HG02763 (cell line): Measurements from ENCODE around the gene ETV2.
"Not testable (repeated sequence)": the region's sequence is repeated elsewhere in the genome, so short reads cannot be mapped to it uniquely, and the experiment has no call there.

Experiments
- ATAC-seq: cut with Tn5 transposase; IDR thresholded peaks from one replicate; pipeline ENCODE4 v1.9.1; 2021; ENCODE audit warnings: mild to moderate bottlenecking, moderate library complexity; ENCODE audit not compliant: unreplicated experiment

ETV2 gene, protein sequence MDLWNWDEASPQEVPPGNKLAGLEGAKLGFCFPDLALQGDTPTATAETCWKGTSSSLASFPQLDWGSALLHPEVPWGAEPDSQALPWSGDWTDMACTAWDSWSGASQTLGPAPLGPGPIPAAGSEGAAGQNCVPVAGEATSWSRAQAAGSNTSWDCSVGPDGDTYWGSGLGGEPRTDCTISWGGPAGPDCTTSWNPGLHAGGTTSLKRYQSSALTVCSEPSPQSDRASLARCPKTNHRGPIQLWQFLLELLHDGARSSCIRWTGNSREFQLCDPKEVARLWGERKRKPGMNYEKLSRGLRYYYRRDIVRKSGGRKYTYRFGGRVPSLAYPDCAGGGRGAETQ

DNA sequence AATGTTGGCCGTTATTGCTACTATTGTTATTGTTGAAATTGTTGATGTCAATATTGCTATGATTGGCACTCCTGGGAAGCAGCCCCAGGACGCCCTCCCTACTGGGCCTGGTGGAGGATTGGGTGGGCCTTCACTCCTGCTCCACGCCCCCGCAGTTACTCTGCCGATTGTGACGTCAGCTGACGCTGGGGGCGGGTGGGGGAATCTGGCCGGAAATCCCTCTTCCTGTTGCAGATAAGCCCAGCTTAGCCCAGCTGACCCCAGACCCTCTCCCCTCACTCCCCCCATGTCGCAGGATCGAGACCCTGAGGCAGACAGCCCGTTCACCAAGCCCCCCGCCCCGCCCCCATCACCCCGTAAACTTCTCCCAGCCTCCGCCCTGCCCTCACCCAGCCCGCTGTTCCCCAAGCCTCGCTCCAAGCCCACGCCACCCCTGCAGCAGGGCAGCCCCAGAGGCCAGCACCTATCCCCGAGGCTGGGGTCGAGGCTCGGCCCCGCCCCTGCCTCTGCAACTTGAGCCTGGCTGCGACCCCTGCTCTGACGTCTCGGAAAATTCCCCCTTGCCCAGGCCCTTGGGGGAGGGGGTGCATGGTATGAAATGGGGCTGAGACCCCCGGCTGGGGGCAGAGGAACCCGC is at the start of gene ETV2:
ETV2 (plus strand) TSS at position 231 of the 637 bp plus-strand sequence. CDS start 716 bp downstream, outside the sequence.
- ATAC-seq: no peak

- no peak for ATAC-seq
Measured at GRCh38 chr19:35592226-35592625, 49.3 kb upstream of the ETV2 start.

DNA sequence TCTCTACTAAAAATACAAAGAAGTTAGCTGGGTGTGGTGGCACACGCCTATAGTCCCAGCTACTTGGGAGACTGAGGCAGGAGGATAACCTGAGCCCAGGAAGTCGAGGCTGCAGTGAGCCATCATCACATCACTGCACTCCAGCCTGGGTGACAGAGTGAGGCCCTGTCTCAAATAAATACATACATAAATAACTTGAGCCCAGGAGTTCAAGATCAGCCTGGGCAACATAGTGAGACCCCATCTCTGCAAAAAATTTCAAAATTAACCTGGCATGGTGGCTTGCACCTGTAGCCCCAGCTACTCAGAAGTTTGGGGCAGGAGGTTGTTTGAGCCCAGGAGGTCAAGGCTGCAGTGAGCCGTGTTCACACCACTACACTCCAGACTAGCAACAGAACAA is 46.5 kb upstream of the ETV2 start:
- ATAC-seq: not testable (repeated sequence)

DNA sequence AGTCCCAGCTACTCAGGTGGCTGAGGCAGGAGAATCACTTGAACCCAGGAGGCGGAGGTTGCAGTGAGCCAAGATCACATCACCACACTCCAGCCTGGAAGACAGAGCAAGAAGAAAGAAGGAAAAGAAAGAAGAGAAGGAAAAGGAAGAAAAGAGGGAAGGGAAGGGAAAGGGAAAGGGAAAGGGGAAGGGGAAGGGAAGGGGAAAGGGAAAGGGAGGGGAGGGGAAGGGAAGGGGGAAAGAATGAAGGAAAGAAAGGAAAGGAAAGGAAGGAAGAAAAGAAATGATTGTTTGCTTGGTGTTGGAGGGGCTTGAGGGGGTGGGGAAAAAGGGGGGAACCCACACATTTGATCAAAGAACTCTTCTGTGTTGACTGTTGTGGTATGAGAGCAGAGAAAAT is 45.6 kb upstream of the ETV2 start:
- ATAC-seq: no peak

DNA sequence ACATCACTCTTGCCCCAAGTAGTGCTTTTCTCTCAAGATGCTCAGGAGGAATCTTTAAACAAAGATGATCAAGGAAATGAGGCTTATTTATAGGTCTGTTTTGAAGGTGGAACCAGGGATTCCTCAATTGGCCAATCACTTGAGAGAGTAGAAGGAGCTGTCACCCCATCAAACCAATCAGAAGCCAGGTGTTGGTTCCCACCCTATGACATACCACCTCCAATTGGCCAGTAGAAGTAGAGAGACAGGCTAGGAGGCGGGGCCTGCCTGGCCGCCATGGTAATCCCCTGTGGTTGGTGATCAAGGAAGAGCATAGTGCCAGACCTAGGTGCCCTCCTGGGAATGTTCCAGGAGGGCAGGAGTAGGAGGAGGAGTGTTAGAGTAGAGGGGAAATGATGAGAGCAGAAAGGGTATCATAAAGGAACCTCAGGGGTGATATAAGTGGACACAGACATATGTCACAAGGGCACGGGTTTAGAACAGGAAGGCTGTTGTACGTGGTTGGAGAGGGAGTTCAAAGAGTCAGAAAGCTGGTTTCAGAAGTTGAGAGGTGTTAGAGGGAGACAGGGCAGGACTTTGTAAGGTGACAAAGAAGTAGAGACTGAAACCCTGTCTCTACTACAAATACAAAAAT is 45.1 kb upstream of the ETV2 start:
- ATAC-seq: no peak

- ATAC-seq: no peak
Measured at GRCh38 chr19:35601971-35602370, 39.6 kb upstream of the ETV2 start.

- not testable (repeated sequence) for ATAC-seq
Measured at GRCh38 chr19:35604436-35604835, 37.1 kb upstream of the ETV2 start.

- not testable (repeated sequence) for ATAC-seq
Measured at GRCh38 chr19:35607170-35607569, 34.4 kb upstream of the ETV2 start.

GRCh38 chr19:35607661-35608060 is 33.9 kb upstream of the ETV2 start:
- no peak for ATAC-seq

- no peak for ATAC-seq
Measured at GRCh38 chr19:35608251-35608650, 33.3 kb upstream of the ETV2 start.

DNA sequence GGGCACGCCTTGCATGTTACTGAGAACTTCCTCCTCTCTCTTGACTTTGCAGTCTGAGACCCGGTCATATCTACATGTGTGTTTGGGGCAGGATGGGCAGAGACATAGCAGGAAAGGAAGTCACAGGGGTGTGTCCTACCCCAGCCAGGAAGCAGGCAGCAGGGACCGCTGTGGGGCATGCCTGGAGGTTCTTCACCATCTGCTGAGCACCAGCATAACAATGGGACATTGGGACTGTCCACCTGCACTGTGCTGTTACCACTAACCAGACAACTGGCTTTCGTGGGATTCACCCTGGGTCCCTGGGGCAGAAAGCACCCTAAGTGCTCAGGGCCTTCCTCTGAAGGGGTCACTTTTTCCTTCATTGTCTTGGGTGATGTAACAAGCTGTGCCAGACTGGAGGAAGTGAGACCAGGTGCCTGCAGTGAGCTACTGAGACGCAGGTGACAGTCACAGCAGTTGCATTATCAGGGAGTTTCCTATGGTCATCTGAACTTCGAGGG is 31.6 kb upstream of the ETV2 start:
- ATAC-seq: no peak

DNA sequence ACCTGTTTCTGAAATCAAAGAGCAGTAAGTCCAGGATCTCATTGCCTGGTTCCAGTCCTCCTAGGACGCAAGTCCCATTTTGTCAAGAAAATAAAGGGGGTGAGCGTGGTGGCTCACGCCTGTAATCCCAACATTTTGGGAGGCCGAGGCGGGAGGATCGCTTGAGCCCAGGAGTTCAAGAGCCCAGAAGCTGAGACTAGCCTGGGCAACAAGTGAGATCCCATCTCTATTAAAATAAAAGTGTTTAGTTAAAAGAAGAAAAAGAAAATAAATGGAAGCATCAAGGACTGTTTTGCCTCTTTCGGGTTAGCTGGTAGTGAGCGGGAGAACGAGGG is 29.4 kb upstream of the ETV2 start:
- no peak for ATAC-seq

- peak; percentile 70 for ATAC-seq
Measured at GRCh38 chr19:35612559-35613321, 28.8 kb upstream of the ETV2 start, which contains the start of gene HAUS5. TSS of gene HAUS5 (plus strand) at chr19:35612735. CDS start at chr19:35612795, 60 bp downstream.

DNA sequence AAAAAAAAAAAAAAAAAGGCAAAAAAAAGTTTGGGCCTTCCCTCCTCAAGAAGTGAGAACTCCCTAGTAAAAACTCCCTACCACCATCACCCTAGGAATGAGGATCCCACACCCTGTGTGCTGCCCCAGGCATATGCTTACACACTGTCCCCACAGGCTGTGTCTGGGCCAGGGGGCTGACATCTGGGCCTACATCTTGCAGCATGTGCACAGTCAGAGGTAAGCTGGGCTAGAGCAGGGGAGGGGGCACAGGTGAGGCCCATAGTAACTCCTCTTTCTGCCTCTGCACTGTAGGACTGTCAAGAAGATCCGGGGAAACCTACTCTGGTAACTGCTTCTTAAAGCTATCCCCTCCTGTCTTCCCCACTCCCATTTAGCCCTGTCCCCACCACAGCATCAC is 28.0 kb upstream of the ETV2 start:
- ATAC-seq: no peak

DNA sequence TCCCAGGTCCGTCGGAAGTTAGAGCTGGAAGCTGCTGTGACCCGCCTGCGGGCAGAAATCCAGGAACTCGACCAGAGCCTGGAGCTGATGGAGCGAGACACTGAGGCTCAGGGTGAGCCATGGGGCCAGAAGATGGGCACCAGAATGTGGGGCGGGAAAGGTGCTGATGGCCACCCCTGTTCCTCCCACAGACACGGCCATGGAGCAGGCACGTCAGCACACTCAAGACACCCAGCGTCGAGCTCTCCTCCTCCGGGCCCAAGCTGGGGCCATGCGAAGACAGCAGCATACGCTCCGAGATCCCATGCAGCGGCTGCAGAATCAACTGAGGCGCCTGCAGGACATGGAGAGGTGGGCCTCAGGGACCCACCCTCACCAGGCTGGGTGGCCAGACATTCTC is 26.5 kb upstream of the ETV2 start:
- no peak for ATAC-seq

- ATAC-seq: no peak
Measured at GRCh38 chr19:35618857-35619256, 22.7 kb upstream of the ETV2 start.

DNA sequence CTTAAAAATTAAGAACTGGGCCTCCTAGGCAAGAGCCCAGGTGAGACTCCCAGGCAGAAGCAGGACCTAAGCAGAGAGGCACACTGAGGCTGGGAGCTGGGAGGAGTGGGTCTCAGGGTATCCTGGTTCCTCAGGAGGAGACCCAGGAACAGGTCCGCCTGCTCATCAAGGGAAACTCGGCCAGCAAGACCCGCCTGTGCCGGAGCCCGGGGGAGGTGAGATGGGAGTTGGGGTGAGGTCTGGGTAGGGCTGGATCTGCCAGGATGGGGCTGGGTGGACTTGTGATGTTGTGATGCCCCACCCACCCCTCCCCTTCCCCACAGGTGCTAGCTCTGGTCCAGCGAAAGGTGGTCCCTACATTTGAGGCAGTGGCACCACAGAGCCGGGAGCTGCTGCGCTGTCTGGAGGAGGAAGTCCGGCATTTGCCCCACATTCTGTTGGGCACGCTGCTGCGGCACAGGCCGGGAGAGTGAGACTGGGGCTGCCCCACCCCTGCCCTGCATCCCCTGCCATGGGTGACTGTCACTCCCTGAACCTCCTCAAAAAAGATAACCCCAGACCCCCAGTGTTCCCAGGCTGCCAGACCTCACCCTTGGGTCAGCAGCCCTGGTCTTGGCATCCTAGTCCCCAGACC is 22.1 kb upstream of the ETV2 start:
- no peak for ATAC-seq

- ATAC-seq: no peak
Measured at GRCh38 chr19:35620001-35620400, 21.5 kb upstream of the ETV2 start.

DNA sequence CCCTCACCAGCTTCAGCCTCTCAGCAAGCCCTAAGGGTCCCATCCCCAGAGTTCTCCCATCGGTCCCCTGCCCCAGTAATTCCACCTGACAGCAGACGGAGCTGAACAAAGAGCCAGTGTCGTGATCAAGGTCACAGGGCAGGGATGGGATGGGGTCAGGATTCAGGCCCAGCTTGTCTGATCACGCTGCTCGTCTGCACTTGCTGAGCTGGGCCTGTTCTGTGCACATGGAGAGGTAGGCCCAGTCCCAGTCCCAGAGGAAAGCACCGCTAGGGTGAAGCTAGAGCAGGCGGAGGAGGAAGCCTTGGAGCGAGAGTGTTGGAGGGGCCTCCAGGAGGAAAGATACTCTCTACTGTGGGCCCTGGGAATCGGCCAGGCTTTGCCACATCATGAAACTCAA is 19.8 kb upstream of the ETV2 start:
- ATAC-seq: no peak

DNA sequence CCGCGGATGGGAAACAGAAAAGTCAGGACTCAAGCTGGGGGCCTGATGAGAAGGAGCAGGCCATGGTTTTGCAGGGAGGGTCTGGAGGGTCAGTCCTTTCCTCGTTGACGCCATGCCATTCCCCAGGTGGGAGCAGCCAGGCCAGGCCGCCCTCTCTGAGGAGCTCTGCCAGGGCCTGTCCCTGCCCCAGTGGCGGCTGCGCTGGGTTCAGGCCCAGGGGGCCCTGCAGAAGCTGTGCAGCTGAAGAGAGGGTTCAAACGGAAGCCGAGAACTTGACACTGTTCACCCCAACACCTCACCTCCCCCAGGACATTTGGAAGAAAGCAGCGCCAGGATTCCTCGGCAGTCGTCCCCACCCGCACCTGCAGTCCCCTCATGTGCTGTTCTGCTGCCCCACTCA is 18.8 kb upstream of the ETV2 start:
- ATAC-seq: no peak
